Ovary (tissue), 9 donors: Measurements from ENCODE around the gene PTPRK. TPM values are rescaled to one million over a fixed set of nuclear protein-coding genes. Genes with fewer than 3 reads are reported as not detected.

Experiments
- DNase-seq, 5 donors: peaks; one replicate each; pipeline ENCODE4 v3.0.0-alpha.2; 2019 to 2020
- H3K27ac ChIP-seq, 2 donors: fragments of 200-600 bp; one replicate each; pipeline versions ENCODE4 v1.5.1 to v1.8.0; 2019 to 2022
- H3K27me3 ChIP-seq: fragments of 200-600 bp; one replicate; pipeline ENCODE4 v1.8.0; 2022
- H3K36me3 ChIP-seq: fragments of 200-600 bp; sonication (generic); one replicate; pipeline ENCODE4 v1.5.1; 2019
- H3K4me1 ChIP-seq: one replicate; pipeline ENCODE4 v1.8.1; 2013; ENCODE audit warnings: mild to moderate bottlenecking, moderate library complexity; ENCODE audit not compliant: insufficient read depth
- H3K4me3 ChIP-seq: fragments of 200-600 bp; sonication (generic); one replicate; pipeline ENCODE4 v1.5.1; 2017
- H3K9me3 ChIP-seq, 2 donors: fragments of 200-600 bp in 1 of 2; sonication (generic) in 1 of 2; one replicate each; pipeline versions ENCODE4 v1.5.1 to v1.8.1; 2013 to 2019; ENCODE audit warnings: mild to moderate bottlenecking in 1 of 2, moderate library complexity in 1 of 2
- EP300 ChIP-seq: sonication (generic); formaldehyde crosslinking; IDR thresholded peaks from one replicate; pipeline ENCODE4 v1.6.1; 2017; ENCODE audit warnings: antibody characterized with exemption
- POLR2A ChIP-seq: fragments of 450-650 bp; IDR thresholded peaks from one replicate; pipeline ENCODE4 v1.6.1; 2017; ENCODE audit warnings: antibody characterized with exemption, mild to moderate bottlenecking, moderate library complexity
- WGBS, 3 donors: extraction: QIAGEN DNeasy Blood & Tissue Kit in 1 of 3; methylation state at CpG; one replicate each; pipeline versions ENCODE4 v1.1.5 to v1.1.7; 2013 to 2017; 5-methylcytosine and 5-hydroxymethylcytosine counted together
- intact Hi-C, 4 donors: fragments of 100-400 bp; cut with DNase I; formaldehyde crosslinking; loops; one replicate each; pipeline versions ENCODE4 v1.11.0 to v1.15.1; 2022 to 2023
- polyA plus RNA-seq, 2 donors: library from polyadenylated mRNA; stranded (reverse); fragments of 200-250 nt in 1 of 2; fragments of 350-450 nt in 1 of 2; fragmentation: Illumina TruSeq in 1 of 2; extraction: RNeasy Lipid Tissue Mini Kit (QIAGEN cat#74804) in 1 of 2; gene quantifications; one replicate each; pipeline ENCODE4 v1.2.3, GENCODE V29; 2013 to 2014
- total RNA-seq, 7 donors: library from RNA; depleted of rRNA in 2 of 7; stranded (reverse); fragments of >200 nt in 2 of 7; fragmentation: NEBNext Ultra II Directional in 3 of 7; extraction: Animal tissue kit (Norgen Biotek cat#: 25700) in 3 of 7; gene quantifications; one replicate each; pipeline versions ENCODE4 v1.1.0 to v1.2.4, GENCODE V29; 2016 to 2023
- TF ChIP-seq, protein P1 (sequence below), 3 donors: fragments of 450-650 bp in 2 of 3; fragments of 200-600 bp in 1 of 3; IDR thresholded peaks; one replicate each; pipeline versions ENCODE4 v1.5.1 to v1.8.0; 2016 to 2022; ENCODE audit warnings: antibody characterized with exemption in 3 of 3, mild to moderate bottlenecking in 1 of 3
- donor health status: DM: no; HTN: no; CAD: no; lungs with moderate emphysema.
- donor health status: DM: no; HTN: no; CAD: no.
- donor health status: Bipolar disorder and iron deficiency.
- donor health status: DM: yes; HTN: yes; CAD: no.
- donor health status: DM: no; HTN: no; CAD: no.
- donor health status: DM: yes; HTN: yes; CAD: no.

The PTPRK gene
- total and polyA plus RNA-seq, 9 donors, result 24.0 to 50.7 (median 44.1) TPM

DNA sequence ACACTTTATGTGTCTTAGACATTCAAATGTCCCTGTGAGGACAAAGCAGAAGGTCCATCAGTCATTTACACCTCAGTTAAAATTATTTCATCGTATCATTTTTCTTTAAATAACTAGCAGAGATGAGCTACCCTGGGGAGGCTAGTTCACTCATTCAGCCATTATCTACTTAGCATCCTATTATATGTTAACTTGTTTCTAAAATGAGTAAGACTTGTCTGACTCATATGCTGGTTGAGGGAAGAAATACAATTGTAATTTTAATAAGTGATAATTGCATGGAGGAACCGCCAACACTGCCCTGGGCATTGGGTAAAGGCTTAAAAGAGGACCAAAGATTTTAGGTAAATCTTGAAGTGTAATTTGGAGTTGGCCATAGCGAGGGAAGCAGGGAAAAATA is 12.4 kb upstream of the PTPRK start:
- Histone ChIP-seq H3K4me3 (no peak overlapping the region), H3K27ac (no peak overlapping the region), H3K4me1 (no peaks in the 10 kb centered on the region), H3K36me3 (no peaks in the 10 kb centered on the region), H3K27me3 (no peaks in the 10 kb centered on the region), H3K9me3 (no peaks in the 10 kb centered on the region)
- 92 to 96% (median 94%) methylated on average over 3 of the region's 3 CpGs for WGBS, 3 donors
- intact Hi-C loops, result no loop called here
- no peak for DNase-seq
- TF ChIP-seq, protein P1, sequence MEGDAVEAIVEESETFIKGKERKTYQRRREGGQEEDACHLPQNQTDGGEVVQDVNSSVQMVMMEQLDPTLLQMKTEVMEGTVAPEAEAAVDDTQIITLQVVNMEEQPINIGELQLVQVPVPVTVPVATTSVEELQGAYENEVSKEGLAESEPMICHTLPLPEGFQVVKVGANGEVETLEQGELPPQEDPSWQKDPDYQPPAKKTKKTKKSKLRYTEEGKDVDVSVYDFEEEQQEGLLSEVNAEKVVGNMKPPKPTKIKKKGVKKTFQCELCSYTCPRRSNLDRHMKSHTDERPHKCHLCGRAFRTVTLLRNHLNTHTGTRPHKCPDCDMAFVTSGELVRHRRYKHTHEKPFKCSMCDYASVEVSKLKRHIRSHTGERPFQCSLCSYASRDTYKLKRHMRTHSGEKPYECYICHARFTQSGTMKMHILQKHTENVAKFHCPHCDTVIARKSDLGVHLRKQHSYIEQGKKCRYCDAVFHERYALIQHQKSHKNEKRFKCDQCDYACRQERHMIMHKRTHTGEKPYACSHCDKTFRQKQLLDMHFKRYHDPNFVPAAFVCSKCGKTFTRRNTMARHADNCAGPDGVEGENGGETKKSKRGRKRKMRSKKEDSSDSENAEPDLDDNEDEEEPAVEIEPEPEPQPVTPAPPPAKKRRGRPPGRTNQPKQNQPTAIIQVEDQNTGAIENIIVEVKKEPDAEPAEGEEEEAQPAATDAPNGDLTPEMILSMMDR (IDR thresholded peaks at IDR 0.05), result no peak
- TF ChIP-seq EP300 (no peak), POLR2A (no peak)

DNA sequence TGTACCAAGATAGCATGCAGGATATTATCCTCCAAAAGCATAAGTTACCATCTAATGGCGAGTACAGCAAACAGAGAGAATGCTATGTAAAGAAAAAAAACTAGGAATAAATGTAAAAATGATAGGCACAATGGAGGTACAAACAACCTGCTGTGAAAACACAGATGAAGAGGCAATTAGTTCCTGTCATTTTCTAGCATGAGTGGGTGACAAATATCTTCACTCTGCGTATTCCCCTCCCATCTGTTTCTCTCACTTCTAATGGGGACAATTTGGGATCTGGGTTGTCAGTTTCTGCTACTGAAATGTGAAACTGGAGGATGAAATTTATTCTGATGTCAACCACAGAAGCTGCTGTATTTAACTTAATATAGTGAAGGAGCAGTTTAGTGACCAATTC is 11.7 kb upstream of the PTPRK start:
- intact Hi-C loops, result no loop called here

GRCh38 chr6:128531696-128532095 is 11.3 kb upstream of the PTPRK start:
- no peaks in the 10 kb centered on the region for H3K9me3 ChIP-seq
- DNase-seq, result no peak
- H3K4me3 ChIP-seq, result no peak overlapping the region
- H3K4me1 ChIP-seq, result no peaks in the 10 kb centered on the region
- no peaks in the 10 kb centered on the region for H3K36me3 ChIP-seq
- intact Hi-C loops, result no loop called here
- no peaks in the 10 kb centered on the region for H3K27me3 ChIP-seq
- TF ChIP-seq, protein P1 (IDR thresholded peaks at IDR 0.05), result no peak
- TF ChIP-seq EP300 (no peak), POLR2A (no peak)
- WGBS, 3 donors, result 91 to 95% (median 92%) methylated on average over 2 of the region's 2 CpGs
- no peak overlapping the region for H3K27ac ChIP-seq

More for the DNA sequence above, 11.7 kb upstream of the PTPRK start:
- no peak for TF ChIP-seq EP300
- TF ChIP-seq, protein P1 (IDR thresholded peaks at IDR 0.05), result no peak
- H3K4me3 ChIP-seq, result no peak overlapping the region
- DNase-seq, result no peak
- no peaks in the 10 kb centered on the region for H3K36me3 ChIP-seq
- H3K27me3 ChIP-seq, result no peaks in the 10 kb centered on the region
- no peaks in the 10 kb centered on the region for H3K9me3 ChIP-seq
- no peak overlapping the region for H3K27ac ChIP-seq
- WGBS, 3 donors, result 90 to 97% (median 92%) methylated on average over 2 of the region's 2 CpGs
- no peaks in the 10 kb centered on the region for H3K4me1 ChIP-seq

DNA sequence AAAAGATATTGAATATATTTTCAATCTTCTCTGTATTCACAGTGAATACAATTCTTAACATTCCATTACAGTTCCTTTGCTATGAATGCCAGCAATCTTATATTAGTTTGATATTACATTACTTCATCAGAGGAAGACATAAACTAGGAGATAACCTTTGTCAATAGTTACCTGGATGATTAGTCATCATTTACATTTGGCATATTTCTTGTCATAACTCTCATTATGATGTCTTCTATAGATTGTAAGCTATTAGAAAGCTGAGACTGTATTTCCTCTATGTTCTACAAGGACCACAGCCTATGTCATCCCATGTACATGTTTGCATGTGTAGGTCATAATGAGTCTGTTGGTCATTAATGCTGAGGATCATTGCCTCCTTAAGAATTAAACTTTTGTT is 7.8 kb upstream of the PTPRK start:
- H3K27me3 ChIP-seq, result no peaks in the 10 kb centered on the region
- no peak for DNase-seq
- intact Hi-C loops, result loop anchor here in 1 of 4 donors (10.0 kb wide), 1 partner anchor 387 kb away; no protein-coding TSS in a partner anchor
- TF ChIP-seq, protein P1 (IDR thresholded peaks at IDR 0.05), result no peak
- TF ChIP-seq POLR2A (no peak), EP300 (no peak)
- H3K4me3 ChIP-seq, result no peak overlapping the region
- no peaks in the 10 kb centered on the region for H3K4me1 ChIP-seq
- no peaks in the 10 kb centered on the region for H3K9me3 ChIP-seq
- no peak overlapping the region for H3K27ac ChIP-seq
- no peaks in the 10 kb centered on the region for H3K36me3 ChIP-seq

GRCh38 chr6:128527375-128527774 is 7.0 kb upstream of the PTPRK start:
- Histone ChIP-seq H3K9me3 (no peaks in the 10 kb centered on the region), H3K36me3 (no peaks in the 10 kb centered on the region), H3K4me1 (no peaks in the 10 kb centered on the region), H3K27me3 (no peaks in the 10 kb centered on the region), H3K4me3 (no peak overlapping the region), H3K27ac (no peak overlapping the region)
- intact Hi-C loops, result loop anchor here in 1 of 4 donors (10.0 kb wide), 1 partner anchor 387 kb away; no protein-coding TSS in a partner anchor
- 89 to 96% (median 95%) methylated on average over 1 of the region's 1 CpG for WGBS, 3 donors
- no peak for DNase-seq
- TF ChIP-seq, protein P1 (IDR thresholded peaks at IDR 0.05), result no peak
- TF ChIP-seq POLR2A (no peak), EP300 (no peak)
